T47D (cell line): ENCODE results near the gene AZU1.

Experiments used
- DNase-seq, 2 experiments: peaks; one replicate each; pipeline versions ENCODE4 v3.0.0 to v3.0.0-alpha.2; 2011 to 2012; ENCODE audit warnings: low read depth in 1 of 2, low spot score in 1 of 2
- JUND ChIP-seq: IDR thresholded peaks from 2 replicates; pipeline ENCODE4 v1.6.1; 2012; ENCODE audit warnings: low read depth
- in situ Hi-C: cut with HindIII; loops from 2 replicates; pipeline ENCODE4 v1.10.0; 2016; ENCODE audit warnings: low sequenced_read_pairs, low pct_unique_long_range_greater_than_20kb

The AZU1 gene

GRCh38 chr19:807627-808422 is 19.8 kb upstream of the AZU1 start:
- no peak for DNase-seq
- no peak for TF ChIP-seq JUND
- in situ Hi-C loops, result no loop called here

GRCh38 chr19:808423-808775 is 19.2 kb upstream of the AZU1 start:
- no peak for DNase-seq
- in situ Hi-C loops, result no loop called here
- TF ChIP-seq JUND, result no peak

GRCh38 chr19:810077-810855 is 17.4 kb upstream of the AZU1 start:
- in situ Hi-C loops, result no loop called here
- DNase-seq, result no peak
- TF ChIP-seq JUND, result no peak

GRCh38 chr19:810883-811489 is 16.7 kb upstream of the AZU1 start:
- no peak for TF ChIP-seq JUND
- DNase-seq, result no peak
- in situ Hi-C loops, result no loop called here

- TF ChIP-seq JUND, result no peak
- DNase-seq, result no peak
- in situ Hi-C loops, result no loop called here
Measured at GRCh38 chr19:811506-812048, 16.1 kb upstream of the AZU1 start.

GRCh38 chr19:812049-812746 is 15.4 kb upstream of the AZU1 start:
- in situ Hi-C loops, result no loop called here
- DNase-seq, result no peak
- no peak for TF ChIP-seq JUND

GRCh38 chr19:812747-813218 is 14.9 kb upstream of the AZU1 start:
- no peak for TF ChIP-seq JUND
- in situ Hi-C loops, result no loop called here
- no peak for DNase-seq

GRCh38 chr19:813219-814151 is 14.2 kb upstream of the AZU1 start:
- TF ChIP-seq JUND, result no peak
- no peak for DNase-seq
- in situ Hi-C loops, result no loop called here

GRCh38 chr19:814152-815078 is 13.2 kb upstream of the AZU1 start:
- in situ Hi-C loops, result no loop called here
- DNase-seq, result no peak
- no peak for TF ChIP-seq JUND

- no peak for TF ChIP-seq JUND
- no peak for DNase-seq
Measured at GRCh38 chr19:815079-815774, 12.4 kb upstream of the AZU1 start.

More at GRCh38 chr19:815079-815774, 12.4 kb upstream of the AZU1 start:
- in situ Hi-C loops, result no loop called here
